DND-41 (cell line): ENCODE measurements around the gene WDR72.

Source experiments
- CTCF ChIP-seq: IDR thresholded peaks from 2 replicates; pipeline ENCODE4 v1.5.1; 2012; ENCODE audit warnings: borderline replicate concordance, low read length, moderate library complexity, mild to moderate bottlenecking; ENCODE audit not compliant: poor library complexity, severe bottlenecking; ENCODE audit errors: extremely low read depth
- EZH2 ChIP-seq: IDR thresholded peaks from 3 replicates; pipeline ENCODE4 v1.6.1; 2012; ENCODE audit warnings: borderline replicate concordance, low read depth, mild to moderate bottlenecking, moderate library complexity, low read length, inconsistent platforms; ENCODE audit not compliant: severe bottlenecking

GRCh38 chr15:53791581-53791980 is 32.1 kb upstream of the WDR72 start:
- TF ChIP-seq CTCF (no peak), EZH2 (no peak)
